ENCODE results near the gene TMEM245. TPM values are rescaled to one million over a fixed set of nuclear protein-coding genes. Genes with fewer than 3 reads are reported as not detected.

The TMEM245 gene
- polyA plus RNA-seq, 4 donors = 4.3 to 54.0 (median 9.8) TPM

DNA sequence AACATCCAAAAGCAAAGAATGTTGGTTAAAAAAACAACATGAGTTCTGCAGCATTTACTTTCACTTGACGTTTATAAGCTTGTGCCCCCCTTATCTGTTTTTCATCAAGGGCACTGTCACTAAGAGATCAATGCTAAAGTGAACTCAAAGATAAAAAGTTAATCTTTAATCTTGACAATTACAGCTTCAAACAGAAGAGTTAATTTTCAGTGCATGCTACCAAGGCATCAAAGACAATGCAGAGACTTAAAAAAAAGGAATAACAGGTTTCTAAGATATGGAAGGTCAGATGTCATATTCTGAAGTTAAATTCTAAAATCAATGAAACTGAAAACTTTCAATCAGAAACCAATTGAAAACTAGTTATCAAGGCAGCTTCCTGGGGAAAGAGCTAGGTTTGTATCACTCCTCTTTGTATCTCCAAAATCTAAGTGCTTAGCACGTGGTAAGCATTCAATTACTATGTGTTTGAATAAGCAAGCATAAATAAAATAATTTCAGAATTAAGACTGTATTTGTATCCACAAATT is 37.6 kb downstream of the TMEM245 start:
- WGBS, 3 donors = 12 to 46% (median 34%) methylated on average over 2 of the region's 2 CpGs
- no peaks in the 10 kb centered on the region for H3K9me3 ChIP-seq (ENCODE audit: control insufficient read depth in 2 of 2, insufficient read depth in 1 of 2, low read depth in 1 of 2, low read length in 1 of 2)
- peaks cover 2 to 12% (median 12%) of the 10 kb centered on the region in 3 donors for H3K36me3 ChIP-seq (ENCODE audit: control insufficient read depth in 3 of 3, insufficient read depth in 2 of 3, low read depth in 1 of 3, low read length in 3 of 3)
- peaks cover 0 to 6% (median 0%) of the 10 kb centered on the region in 3 donors for H3K4me1 ChIP-seq (ENCODE audit: control insufficient read depth in 3 of 3, insufficient read depth in 2 of 3, low read depth in 1 of 3, low read length in 2 of 3)
- FAIRE-seq = no peak
- DNase-seq = no peak
- no peak overlapping the region for H3K4me3 ChIP-seq (ENCODE audit: low read depth in 1 of 3, low read length in 3 of 3)
- no peak overlapping the region for H3K27ac ChIP-seq (ENCODE audit: low read depth in 1 of 3, low read length in 2 of 3)
- no peaks in the 10 kb centered on the region for H3K27me3 ChIP-seq (ENCODE audit: control insufficient read depth in 3 of 3, insufficient read depth in 3 of 3, low read length in 3 of 3)

DNA sequence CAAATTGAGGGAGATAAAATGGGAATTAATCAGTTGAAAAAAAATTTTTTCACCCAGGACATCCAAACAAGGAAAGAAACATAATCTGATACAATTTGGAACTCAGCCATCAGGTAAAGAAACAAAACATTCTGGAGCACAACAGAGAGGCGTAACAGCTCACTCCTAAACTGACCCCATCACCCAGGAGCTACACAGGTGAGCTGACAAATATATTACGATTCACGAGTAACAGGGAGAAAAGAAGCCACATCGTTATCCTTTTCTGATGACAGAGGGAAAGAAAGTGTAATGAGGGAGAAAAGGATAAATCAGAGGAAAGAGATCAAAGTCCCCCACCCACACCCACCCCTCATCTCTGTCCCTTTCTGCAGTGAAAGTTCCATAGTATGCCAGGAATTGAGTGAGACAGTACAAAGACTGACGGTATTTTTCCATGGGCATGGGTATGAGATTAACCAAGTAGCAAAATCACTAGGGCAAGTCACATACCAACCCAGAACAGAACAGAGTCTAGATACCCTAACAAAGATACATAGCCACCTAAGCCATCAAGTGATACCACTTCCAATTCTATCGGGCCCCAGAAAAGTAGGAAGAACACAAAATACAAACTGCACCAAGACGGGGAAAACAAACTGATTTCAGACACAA is 45.4 kb downstream of the TMEM245 start:
- no peaks in the 10 kb centered on the region for H3K9me3 ChIP-seq (ENCODE audit: control insufficient read depth in 2 of 2, insufficient read depth in 1 of 2, low read depth in 1 of 2, low read length in 1 of 2)
- no peak overlapping the region for H3K4me3 ChIP-seq (ENCODE audit: low read depth in 1 of 3, low read length in 3 of 3)
- H3K27me3 ChIP-seq (ENCODE audit: control insufficient read depth in 3 of 3, insufficient read depth in 3 of 3, low read length in 3 of 3) = no peaks in the 10 kb centered on the region
- no peak overlapping the region for H3K27ac ChIP-seq (ENCODE audit: low read depth in 1 of 3, low read length in 2 of 3)
- DNase-seq (no peak), FAIRE-seq (no peak)
- H3K4me1 ChIP-seq (ENCODE audit: control insufficient read depth in 3 of 3, insufficient read depth in 2 of 3, low read depth in 1 of 3, low read length in 2 of 3) = peaks cover 0 to 12% (median 3%) of the 10 kb centered on the region in 3 donors
- peaks cover 2 to 21% (median 17%) of the 10 kb centered on the region in 3 donors for H3K36me3 ChIP-seq (ENCODE audit: control insufficient read depth in 3 of 3, insufficient read depth in 2 of 3, low read depth in 1 of 3, low read length in 3 of 3)
- 78 to 90% (median 85%) methylated on average over 7 of the region's 7 CpGs for WGBS, 3 donors

DNA sequence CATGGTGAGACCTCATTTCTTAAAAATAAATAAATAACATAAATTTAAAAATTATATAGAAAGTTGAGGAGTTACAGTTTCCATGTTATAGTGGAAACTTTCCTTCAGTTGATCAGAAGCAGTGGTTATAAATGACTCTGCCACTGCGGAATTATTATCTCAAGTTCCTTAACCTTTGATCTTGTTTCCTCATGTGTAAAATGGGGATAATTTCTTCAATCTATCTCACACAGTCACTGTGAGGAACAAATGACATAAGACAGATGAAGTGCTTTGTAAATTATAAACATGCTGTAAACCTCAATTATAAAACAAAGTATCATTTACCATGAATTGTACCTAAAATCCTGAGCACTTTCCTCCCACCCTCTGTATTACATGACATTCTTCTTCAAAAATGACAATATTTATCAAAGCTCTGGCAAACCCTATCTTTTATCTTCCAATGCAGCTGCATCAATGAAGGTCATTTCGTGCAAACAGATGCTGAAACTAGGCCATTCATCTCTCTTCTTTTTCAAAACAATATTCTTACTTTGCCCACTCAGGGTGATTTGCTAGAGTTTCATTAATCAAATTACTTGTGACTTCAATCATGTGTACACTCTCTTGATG is 46.8 kb downstream of the TMEM245 start:
- no peak overlapping the region for H3K27ac ChIP-seq (ENCODE audit: low read depth in 1 of 3, low read length in 2 of 3)
- FAIRE-seq (no peak), DNase-seq (peak; percentile 31 to 70)

DNA sequence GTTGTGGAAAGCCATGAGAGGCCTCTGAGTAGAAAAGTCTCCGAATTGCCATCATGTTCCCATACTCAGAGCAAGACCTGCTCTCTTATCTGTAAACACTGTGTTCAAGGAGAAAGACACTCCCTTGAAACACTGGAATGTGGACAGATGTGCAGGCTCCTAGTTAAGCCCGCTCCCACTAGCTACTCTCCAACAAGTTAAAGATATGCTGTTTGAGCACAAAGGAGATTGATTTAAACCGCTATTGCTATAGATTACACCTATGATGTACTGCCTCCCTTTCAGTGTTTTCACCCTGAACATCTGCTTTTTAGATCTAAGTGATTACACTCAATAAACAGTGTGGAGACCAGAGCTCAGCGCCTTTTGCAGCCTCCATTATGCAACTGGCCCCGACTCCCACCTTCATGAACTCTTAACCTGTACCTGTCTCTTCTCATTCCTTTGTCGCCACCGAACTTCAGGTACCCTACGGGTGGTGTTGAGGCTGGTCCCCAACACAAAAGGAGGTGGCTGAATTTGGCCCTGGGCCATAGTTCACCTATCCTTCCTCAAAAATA is 47.5 kb downstream of the TMEM245 start:
- Histone ChIP-seq H3K4me3 (ENCODE audit: low read depth in 1 of 3, low read length in 3 of 3) (no peak overlapping the region), H3K9me3 (ENCODE audit: control insufficient read depth in 2 of 2, insufficient read depth in 1 of 2, low read depth in 1 of 2, low read length in 1 of 2) (no peaks in the 10 kb centered on the region), H3K36me3 (ENCODE audit: control insufficient read depth in 3 of 3, insufficient read depth in 2 of 3, low read depth in 1 of 3, low read length in 3 of 3) (peaks cover 4 to 28% (median 22%) of the 10 kb centered on the region in 3 donors), H3K27ac (ENCODE audit: low read depth in 1 of 3, low read length in 2 of 3) (peak overlapping the region in 1 of 3 donors; percentile 16), H3K4me1 (ENCODE audit: control insufficient read depth in 3 of 3, insufficient read depth in 2 of 3, low read depth in 1 of 3, low read length in 2 of 3) (peaks cover 0 to 12% (median 3%) of the 10 kb centered on the region in 3 donors), H3K27me3 (ENCODE audit: control insufficient read depth in 3 of 3, insufficient read depth in 3 of 3, low read length in 3 of 3) (no peaks in the 10 kb centered on the region)
- WGBS, 3 donors = 62 to 80% (median 75%) methylated on average over 8 of the region's 8 CpGs
- FAIRE-seq (no peak), DNase-seq (peak; percentile 29 to 47)

More for the DNA sequence above, 46.8 kb downstream of the TMEM245 start:
- Histone ChIP-seq H3K27me3 (ENCODE audit: control insufficient read depth in 3 of 3, insufficient read depth in 3 of 3, low read length in 3 of 3) (no peaks in the 10 kb centered on the region), H3K9me3 (ENCODE audit: control insufficient read depth in 2 of 2, insufficient read depth in 1 of 2, low read depth in 1 of 2, low read length in 1 of 2) (no peaks in the 10 kb centered on the region), H3K4me3 (ENCODE audit: low read depth in 1 of 3, low read length in 3 of 3) (no peak overlapping the region), H3K36me3 (ENCODE audit: control insufficient read depth in 3 of 3, insufficient read depth in 2 of 3, low read depth in 1 of 3, low read length in 3 of 3) (peaks cover 4 to 26% (median 22%) of the 10 kb centered on the region in 3 donors), H3K4me1 (ENCODE audit: control insufficient read depth in 3 of 3, insufficient read depth in 2 of 3, low read depth in 1 of 3, low read length in 2 of 3) (peaks cover 0 to 12% (median 3%) of the 10 kb centered on the region in 3 donors)
- WGBS, 3 donors = 14 to 50% (median 40%) methylated on average over 2 of the region's 2 CpGs

DNA sequence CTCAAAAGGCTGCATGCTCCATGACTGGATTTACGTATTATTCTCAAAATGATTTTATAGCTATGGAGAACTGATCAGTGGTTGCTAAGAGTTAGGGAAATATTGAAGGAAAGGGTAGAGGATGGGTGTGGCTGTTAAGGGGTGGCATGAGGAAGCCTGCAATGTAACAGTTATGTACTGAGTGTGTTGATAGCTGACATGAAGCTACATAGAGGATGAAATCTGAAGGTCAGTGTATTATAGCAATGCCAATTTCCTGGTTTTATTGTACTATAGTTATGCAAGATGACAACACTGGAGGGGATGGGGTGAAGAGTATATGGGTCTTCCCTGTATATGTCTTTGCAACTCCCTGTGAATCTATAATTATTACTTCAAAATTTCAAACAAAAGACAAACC is 51.0 kb downstream of the TMEM245 start:
- peak in 1 of 2 donors; percentile 31 for DNase-seq
- H3K4me3 ChIP-seq (ENCODE audit: low read depth in 1 of 3, low read length in 3 of 3) = no peak overlapping the region
- peaks cover 0 to 12% (median 3%) of the 10 kb centered on the region in 3 donors for H3K4me1 ChIP-seq (ENCODE audit: control insufficient read depth in 3 of 3, insufficient read depth in 2 of 3, low read depth in 1 of 3, low read length in 2 of 3)
- no peak for FAIRE-seq
- H3K27ac ChIP-seq (ENCODE audit: low read depth in 1 of 3, low read length in 2 of 3) = no peak overlapping the region
- H3K27me3 ChIP-seq (ENCODE audit: control insufficient read depth in 3 of 3, insufficient read depth in 3 of 3, low read length in 3 of 3) = no peaks in the 10 kb centered on the region
- peaks cover 4 to 38% (median 29%) of the 10 kb centered on the region in 3 donors for H3K36me3 ChIP-seq (ENCODE audit: control insufficient read depth in 3 of 3, insufficient read depth in 2 of 3, low read depth in 1 of 3, low read length in 3 of 3)
- 86 to 100% (median 97%) methylated on average over 1 of the region's 1 CpG for WGBS, 3 donors
- no peaks in the 10 kb centered on the region for H3K9me3 ChIP-seq (ENCODE audit: control insufficient read depth in 2 of 2, insufficient read depth in 1 of 2, low read depth in 1 of 2, low read length in 1 of 2)

DNA sequence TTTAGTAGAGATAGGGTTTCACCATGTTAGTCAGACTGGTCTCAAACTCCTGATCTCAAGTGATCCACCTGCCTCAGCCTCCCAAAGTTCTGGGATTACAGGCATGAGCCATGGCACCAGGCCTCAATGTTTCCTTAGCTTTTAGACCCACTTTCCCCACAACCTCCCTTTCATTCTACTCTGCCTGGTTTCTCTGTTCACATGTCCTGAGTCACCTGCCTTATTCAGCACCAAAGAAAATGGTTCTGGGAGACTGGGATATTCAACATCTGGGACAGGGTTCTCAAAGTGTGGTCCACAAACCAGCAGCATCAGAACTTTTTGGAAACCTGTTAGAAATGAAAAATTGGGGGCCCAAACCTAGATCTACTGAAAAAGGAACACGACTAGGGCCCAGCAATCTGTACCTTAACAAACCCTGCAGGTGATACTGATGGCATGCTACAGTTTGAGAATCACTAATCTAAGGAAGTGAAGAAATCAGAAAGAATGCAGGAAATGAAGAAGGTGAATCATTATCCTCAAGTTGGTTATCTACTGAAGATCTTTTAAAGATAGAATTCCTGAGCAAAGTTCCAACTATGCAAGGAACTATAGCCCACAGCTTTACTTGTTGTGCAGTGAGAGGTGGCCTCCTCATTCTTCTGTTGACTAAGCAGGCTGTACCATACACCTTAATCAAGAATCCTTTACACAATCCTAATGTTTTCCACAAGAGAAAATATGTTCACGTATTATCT is 54.6 kb downstream of the TMEM245 start:
- no peak overlapping the region for H3K4me3 ChIP-seq (ENCODE audit: low read depth in 1 of 3, low read length in 3 of 3)
- H3K9me3 ChIP-seq (ENCODE audit: control insufficient read depth in 2 of 2, insufficient read depth in 1 of 2, low read depth in 1 of 2, low read length in 1 of 2) = no peaks in the 10 kb centered on the region
- WGBS, 3 donors = 92 to 96% (median 93%) methylated on average over 2 of the region's 2 CpGs
- DNase-seq (peak in 1 of 2 donors; percentile 44), FAIRE-seq (no peak)
- peaks cover 6 to 46% (median 23%) of the 10 kb centered on the region in 3 donors for H3K36me3 ChIP-seq (ENCODE audit: control insufficient read depth in 3 of 3, insufficient read depth in 2 of 3, low read depth in 1 of 3, low read length in 3 of 3)
- no peaks in the 10 kb centered on the region for H3K27me3 ChIP-seq (ENCODE audit: control insufficient read depth in 3 of 3, insufficient read depth in 3 of 3, low read length in 3 of 3)
- no peak overlapping the region for H3K27ac ChIP-seq (ENCODE audit: low read depth in 1 of 3, low read length in 2 of 3)
- peaks cover 0 to 3% (median 0%) of the 10 kb centered on the region in 3 donors for H3K4me1 ChIP-seq (ENCODE audit: control insufficient read depth in 3 of 3, insufficient read depth in 2 of 3, low read depth in 1 of 3, low read length in 2 of 3)

DNA sequence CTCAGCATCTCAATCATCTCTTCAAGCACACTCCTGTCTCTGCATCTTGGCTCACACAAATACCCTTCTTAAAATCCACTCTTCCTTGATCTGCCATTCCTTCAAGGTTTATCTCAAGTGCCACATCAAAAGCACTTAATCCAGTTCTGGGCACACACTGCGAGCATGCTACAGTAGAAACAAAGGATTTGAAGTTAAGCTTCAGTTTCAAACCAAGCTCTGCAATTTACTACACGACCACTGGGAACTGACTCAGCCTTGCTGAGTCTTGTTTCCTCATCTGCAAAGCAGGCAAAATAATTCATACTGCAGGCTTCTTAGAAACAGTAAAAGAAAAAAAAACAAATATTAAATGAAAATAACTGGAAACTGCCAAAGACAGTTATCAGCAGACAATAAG is 56.0 kb downstream of the TMEM245 start:
- DNase-seq (no peak), FAIRE-seq (no peak)
- H3K27ac ChIP-seq (ENCODE audit: low read depth in 1 of 3, low read length in 2 of 3) = no peak overlapping the region
- 81 to 89% (median 85%) methylated on average over 2 of the region's 2 CpGs for WGBS, 3 donors
- peaks cover 0 to 9% (median 0%) of the 10 kb centered on the region in 3 donors for H3K4me1 ChIP-seq (ENCODE audit: control insufficient read depth in 3 of 3, insufficient read depth in 2 of 3, low read depth in 1 of 3, low read length in 2 of 3)
- H3K9me3 ChIP-seq (ENCODE audit: control insufficient read depth in 2 of 2, insufficient read depth in 1 of 2, low read depth in 1 of 2, low read length in 1 of 2) = no peaks in the 10 kb centered on the region
- H3K27me3 ChIP-seq (ENCODE audit: control insufficient read depth in 3 of 3, insufficient read depth in 3 of 3, low read length in 3 of 3) = no peaks in the 10 kb centered on the region
- peaks cover 5 to 50% (median 19%) of the 10 kb centered on the region in 3 donors for H3K36me3 ChIP-seq (ENCODE audit: control insufficient read depth in 3 of 3, insufficient read depth in 2 of 3, low read depth in 1 of 3, low read length in 3 of 3)
- H3K4me3 ChIP-seq (ENCODE audit: low read depth in 1 of 3, low read length in 3 of 3) = no peak overlapping the region

DNA sequence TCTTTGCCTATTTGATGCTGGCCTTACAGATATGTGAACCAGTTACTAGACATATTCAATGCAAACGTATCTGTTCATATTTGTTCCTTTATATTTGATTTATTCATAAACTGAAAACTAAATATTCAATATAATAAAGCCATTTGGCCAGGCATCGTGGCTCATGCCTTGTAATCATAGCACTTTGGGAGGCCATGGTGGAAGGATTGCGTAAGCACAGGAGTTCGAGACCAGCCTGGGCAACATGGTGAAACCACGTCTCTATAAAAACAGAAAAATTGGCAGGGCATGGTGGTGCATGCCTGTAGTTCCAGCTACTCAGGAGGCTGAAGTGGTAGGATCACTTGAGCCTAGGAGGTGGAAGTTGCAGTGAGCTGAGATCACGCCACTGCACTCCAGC is 57.2 kb downstream of the TMEM245 start:
- peaks cover 6 to 51% (median 14%) of the 10 kb centered on the region in 3 donors for H3K36me3 ChIP-seq (ENCODE audit: control insufficient read depth in 3 of 3, insufficient read depth in 2 of 3, low read depth in 1 of 3, low read length in 3 of 3)
- peaks cover 0 to 9% (median 0%) of the 10 kb centered on the region in 3 donors for H3K4me1 ChIP-seq (ENCODE audit: control insufficient read depth in 3 of 3, insufficient read depth in 2 of 3, low read depth in 1 of 3, low read length in 2 of 3)
- no peaks in the 10 kb centered on the region for H3K27me3 ChIP-seq (ENCODE audit: control insufficient read depth in 3 of 3, insufficient read depth in 3 of 3, low read length in 3 of 3)
- DNase-seq (no peak), FAIRE-seq (no peak)
- no peak overlapping the region for H3K27ac ChIP-seq (ENCODE audit: low read depth in 1 of 3, low read length in 2 of 3)
- 93 to 96% (median 94%) methylated on average over 6 of the region's 6 CpGs for WGBS, 3 donors
- H3K4me3 ChIP-seq (ENCODE audit: low read depth in 1 of 3, low read length in 3 of 3) = no peak overlapping the region
- no peaks in the 10 kb centered on the region for H3K9me3 ChIP-seq (ENCODE audit: control insufficient read depth in 2 of 2, insufficient read depth in 1 of 2, low read depth in 1 of 2, low read length in 1 of 2)
